Esophagus (tissue), 2 donors: Measurements from ENCODE around the gene MED29. TPM values are rescaled to one million over a fixed set of nuclear protein-coding genes. Genes with fewer than 3 reads are reported as not detected.
A peak's percentile ranks its signal among the peaks of the same experiment; 100 is the strongest.

Experiments used
- H3K27ac ChIP-seq, 2 donors: one replicate each; pipeline ENCODE4 v1.5.1; 2013; ENCODE audit warnings: low read depth in 2 of 2, mild to moderate bottlenecking in 2 of 2, inconsistent platforms in 1 of 2, low read length in 1 of 2, moderate library complexity in 1 of 2
- H3K27me3 ChIP-seq, 2 donors: one replicate each; pipeline ENCODE4 v1.6.1; 2013; ENCODE audit warnings: low read length in 2 of 2, control low read depth in 1 of 2, mild to moderate bottlenecking in 1 of 2; ENCODE audit not compliant: insufficient read depth in 2 of 2, control insufficient read depth in 1 of 2
- H3K36me3 ChIP-seq, 2 donors: one replicate each; pipeline ENCODE4 v1.6.1; 2013; ENCODE audit warnings: low read length in 1 of 2; ENCODE audit not compliant: control insufficient read depth in 2 of 2, insufficient read depth in 2 of 2
- H3K4me1 ChIP-seq, 2 donors: one replicate each; pipeline ENCODE4 v1.6.1; 2013; ENCODE audit warnings: low read length in 1 of 2; ENCODE audit not compliant: control insufficient read depth in 2 of 2, insufficient read depth in 2 of 2
- H3K4me3 ChIP-seq, 2 donors: one replicate each; pipeline ENCODE4 v1.5.1; 2013; ENCODE audit warnings: low read length in 2 of 2, mild to moderate bottlenecking in 2 of 2, low read depth in 1 of 2, moderate library complexity in 1 of 2
- H3K9me3 ChIP-seq, 2 donors: one replicate each; pipeline ENCODE4 v1.6.1; 2013; ENCODE audit warnings: mild to moderate bottlenecking in 2 of 2, low read depth in 1 of 2, low read length in 1 of 2, moderate library complexity in 1 of 2; ENCODE audit not compliant: control insufficient read depth in 2 of 2, insufficient read depth in 1 of 2
- WGBS, 2 donors: extraction: QIAGEN DNeasy Blood & Tissue Kit; methylation state at CpG; one replicate each; pipeline ENCODE4 v1.1.7; 2013; 5-methylcytosine and 5-hydroxymethylcytosine counted together
- polyA plus RNA-seq, 2 donors: library from polyadenylated mRNA; stranded (reverse); fragments of 200-250 nt; gene quantifications; one replicate each; pipeline ENCODE4 v1.2.3, GENCODE V29; 2013
- donor health status: healthy with polysubstance abuse.
- donor health status: Bipolar disorder and iron deficiency.

The MED29 gene
- polyA plus RNA-seq, 2 donors = 15.6 to 22.7 TPM

DNA sequence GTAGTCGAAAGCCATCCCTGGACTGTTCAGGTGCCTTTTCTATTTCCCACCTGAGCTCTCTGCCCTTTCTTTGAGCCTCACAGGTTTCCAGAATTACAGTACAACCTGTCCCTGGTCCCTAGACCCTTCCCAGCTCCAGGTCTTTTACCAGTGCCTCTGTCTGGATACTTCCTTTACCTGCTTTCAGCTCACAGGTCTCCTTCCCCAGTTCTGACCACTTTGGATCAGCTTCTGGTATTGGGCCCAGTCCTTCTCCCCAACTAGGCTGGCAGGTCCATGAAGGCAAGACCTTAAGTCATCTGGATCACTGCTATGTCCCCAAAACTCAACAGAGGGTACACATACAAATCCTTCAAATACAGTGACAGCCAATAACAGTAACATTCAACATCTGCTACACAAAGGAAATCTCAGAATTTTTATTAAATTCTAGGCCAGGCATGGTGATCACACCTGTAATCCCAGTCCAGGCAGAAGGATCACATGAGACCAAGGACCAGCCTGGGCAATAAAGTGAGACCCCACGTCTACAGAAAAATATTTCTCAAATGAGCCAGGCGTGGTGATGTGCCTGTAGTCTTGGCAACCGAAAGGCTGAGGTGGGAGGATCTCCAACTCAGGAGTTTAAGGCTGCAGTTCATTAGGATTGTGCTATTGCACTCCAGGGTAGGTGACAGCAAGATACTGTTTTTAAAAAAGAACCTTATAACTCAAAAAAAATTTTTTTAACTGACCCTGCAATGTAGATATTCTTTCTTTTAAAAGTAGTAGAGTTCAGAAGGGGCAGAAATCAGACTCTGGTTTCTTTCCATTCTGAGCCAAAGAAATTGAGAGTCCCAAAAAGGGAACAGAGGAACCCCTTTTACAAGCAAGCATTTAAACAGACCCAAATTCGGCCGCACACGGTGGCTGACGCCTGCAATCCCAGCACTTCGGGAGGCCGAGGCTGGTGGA, 43.2 kb downstream of the MED29 start:
- Histone ChIP-seq H3K4me1 (peaks cover 0 to 11% of the 10 kb centered on the region in 2 donors), H3K27ac (peak overlapping the region; percentile 13 to 93), H3K9me3 (no peaks in the 10 kb centered on the region), H3K27me3 (no peaks in the 10 kb centered on the region), H3K4me3 (peak overlapping the region; percentile 81 to 92), H3K36me3 (peaks cover 12 to 17% of the 10 kb centered on the region in 2 donors)
- WGBS, 2 donors = 35 to 48% methylated on average over 10 of the region's 10 CpGs

GRCh38 chr19:39435499-39436349, 44.5 kb downstream of the MED29 start, which contains the start of gene RPS16:
Gene RPS16 (minus strand): TSS chr19:39435949. CDS start chr19:39435895, 54 bp downstream.
- H3K9me3 ChIP-seq = no peaks in the 10 kb centered on the region
- H3K27me3 ChIP-seq = no peaks in the 10 kb centered on the region
- peak within 1 kb of the TSS; percentile 90 to 93 for H3K27ac ChIP-seq
- WGBS, 2 donors = 0% methylated on average over 58 to 61 of the region's 61 CpGs
- peaks cover 12 to 17% of the 10 kb centered on the region in 2 donors for H3K36me3 ChIP-seq
- H3K4me3 ChIP-seq = peak within 1 kb of the TSS; percentile 81 to 92
- H3K4me1 ChIP-seq = peaks cover 0 to 11% of the 10 kb centered on the region in 2 donors

- Histone ChIP-seq H3K9me3 (no peaks in the 10 kb centered on the region), H3K4me1 (peaks cover 0 to 6% of the 10 kb centered on the region in 2 donors), H3K4me3 (peak overlapping the region; percentile 7 to 92), H3K36me3 (peaks cover 12 to 17% of the 10 kb centered on the region in 2 donors), H3K27me3 (no peaks in the 10 kb centered on the region), H3K27ac (peak overlapping the region; percentile 65 to 93)
- WGBS, 2 donors = 2 to 3% methylated on average over 2 of the region's 2 CpGs
Observed at GRCh38 chr19:39436350-39436716, 45.2 kb downstream of the MED29 start.

DNA sequence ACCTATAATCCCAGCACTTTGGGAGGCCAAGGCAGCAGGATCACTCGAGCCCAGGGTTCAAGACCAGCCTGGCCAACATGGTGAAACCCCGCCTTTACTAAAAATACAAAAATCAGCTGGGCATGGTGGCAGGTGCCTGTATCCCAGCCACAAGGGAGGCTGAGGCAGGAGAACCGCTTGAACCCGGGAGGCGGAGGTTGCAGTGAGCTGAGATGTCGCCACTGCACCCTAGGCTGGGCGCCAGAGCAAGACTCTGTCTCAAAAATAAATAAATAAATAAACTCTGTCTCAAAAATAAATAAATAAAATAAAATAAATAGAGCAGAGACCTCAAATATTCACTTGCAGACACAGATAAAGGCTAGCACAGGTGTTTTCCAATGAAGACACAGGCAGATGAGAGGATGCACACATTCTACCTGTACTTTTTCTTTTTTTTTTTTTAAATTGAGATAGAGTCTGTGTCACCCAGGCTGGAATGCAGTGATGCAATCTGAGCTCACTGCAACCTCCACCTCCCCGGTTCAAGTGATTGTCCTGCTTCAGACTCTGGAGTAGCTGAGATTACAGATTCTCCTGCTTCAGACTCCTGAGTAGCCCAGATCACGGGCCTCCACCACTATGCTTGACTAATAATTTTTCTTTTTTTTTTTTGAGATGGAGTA, 47.2 kb downstream of the MED29 start:
- Histone ChIP-seq H3K36me3 (peaks cover 7 to 10% of the 10 kb centered on the region in 2 donors), H3K27me3 (no peaks in the 10 kb centered on the region)
- 84% methylated on average over 9 of the region's 9 CpGs for WGBS, 2 donors

DNA sequence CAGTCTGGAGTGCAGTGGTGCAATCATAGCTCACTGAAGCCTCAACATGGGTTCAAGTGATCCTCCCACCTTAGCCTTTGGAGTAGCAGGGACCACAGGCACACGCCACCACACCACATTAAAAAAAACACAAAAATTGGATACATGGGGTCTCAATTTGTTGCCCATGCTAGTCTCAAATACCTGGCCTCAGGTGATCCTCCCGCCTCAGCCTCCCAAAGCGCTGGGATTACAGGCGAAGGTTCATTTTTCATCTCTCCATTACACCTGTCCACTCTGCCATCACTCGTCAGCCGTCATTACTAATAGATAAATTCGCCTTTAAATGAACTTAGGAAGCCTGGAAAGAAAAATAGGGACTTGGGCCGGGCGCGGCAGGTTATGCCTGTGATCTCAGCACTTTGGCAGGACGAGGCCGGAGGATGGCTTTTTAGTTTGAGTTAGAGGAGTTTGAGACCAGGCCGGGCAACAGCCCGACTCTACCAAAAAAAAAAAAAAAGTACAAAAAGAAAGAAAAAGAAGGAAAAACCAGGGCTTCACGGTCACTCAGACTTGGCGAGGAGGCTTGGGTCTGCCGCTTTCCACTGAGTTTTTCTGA, 53.5 kb downstream of the MED29 start:
- H3K27me3 ChIP-seq = no peaks in the 10 kb centered on the region
- H3K4me1 ChIP-seq = peaks cover 5 to 12% of the 10 kb centered on the region in 2 donors
- no peaks in the 10 kb centered on the region for H3K9me3 ChIP-seq
- H3K4me3 ChIP-seq = peak overlapping the region; percentile 93 to 99
- peak overlapping the region; percentile 98 to 99 for H3K27ac ChIP-seq
- WGBS, 2 donors = 4% methylated on average over 17 of the region's 17 CpGs
- peaks cover 0 to 3% of the 10 kb centered on the region in 2 donors for H3K36me3 ChIP-seq

More for the DNA sequence above, 47.2 kb downstream of the MED29 start:
- H3K9me3 ChIP-seq = no peaks in the 10 kb centered on the region
- H3K4me1 ChIP-seq = peaks cover 0 to 6% of the 10 kb centered on the region in 2 donors
- no peak overlapping the region for H3K4me3 ChIP-seq
- no peak overlapping the region for H3K27ac ChIP-seq

DNA sequence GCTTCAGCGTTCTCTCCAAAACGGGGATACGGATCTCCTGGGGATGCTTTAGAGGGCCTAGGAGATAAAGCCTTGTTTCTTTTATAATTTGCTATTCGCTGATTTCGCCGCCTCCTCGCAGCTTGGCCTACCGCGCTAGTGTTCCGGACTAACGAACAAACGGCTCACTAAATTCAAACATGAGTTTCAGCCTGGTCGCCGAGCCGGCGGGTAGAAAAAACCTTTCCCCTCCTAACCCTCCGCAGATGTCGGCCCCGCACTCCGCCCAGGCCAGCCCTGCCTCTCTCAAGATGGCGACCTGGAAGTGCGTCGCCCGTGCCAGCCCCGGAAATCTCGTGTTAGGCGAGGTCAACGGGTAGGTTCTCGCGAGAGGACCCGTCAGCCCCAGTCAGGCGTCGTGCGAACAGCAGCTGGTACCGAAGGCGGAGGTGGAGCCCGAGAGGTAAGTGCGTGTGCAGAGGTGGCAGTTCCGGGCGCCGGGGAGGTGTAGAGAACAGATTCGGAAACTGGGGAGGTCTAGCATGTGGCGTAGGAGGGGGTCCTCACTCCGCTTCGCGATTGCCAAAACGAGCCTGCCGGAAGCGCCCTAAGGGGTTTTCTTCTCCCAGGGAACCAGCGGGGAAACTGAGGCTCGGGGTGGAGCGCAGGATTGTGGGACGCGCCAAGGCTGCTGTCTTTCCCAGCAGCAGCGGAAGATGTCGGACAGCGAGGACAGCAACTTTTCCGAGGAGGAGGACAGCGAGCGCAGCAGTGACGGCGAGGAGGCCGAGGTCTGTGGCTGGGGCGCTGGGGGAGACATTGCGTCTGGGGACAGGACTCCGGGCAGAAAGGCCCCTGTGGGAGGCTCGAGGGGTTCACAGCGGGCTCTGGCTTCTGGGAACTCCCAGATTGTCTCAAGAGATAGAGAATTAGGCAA, 54.3 kb downstream of the MED29 start, which contains the start of gene SUPT5H:
Gene SUPT5H, plus strand, starts transcription at position 387 of the 916 bp plus-strand sequence. Its CDS starts 309 bp downstream, at position 696.
- peak within 1 kb of the TSS; percentile 93 to 99 for H3K4me3 ChIP-seq
- 0 to 1% methylated on average over 68 of the region's 68 CpGs for WGBS, 2 donors
- H3K9me3 ChIP-seq = no peaks in the 10 kb centered on the region
- peak within 1 kb of the TSS; percentile 98 to 99 for H3K27ac ChIP-seq
- H3K36me3 ChIP-seq = peaks cover 0 to 3% of the 10 kb centered on the region in 2 donors
- H3K4me1 ChIP-seq = peaks cover 5 to 12% of the 10 kb centered on the region in 2 donors
- no peaks in the 10 kb centered on the region for H3K27me3 ChIP-seq

GRCh38 chr19:39446365-39447084, 55.3 kb downstream of the MED29 start:
- H3K4me3 ChIP-seq = peak overlapping the region; percentile 24 to 99
- no peaks in the 10 kb centered on the region for H3K9me3 ChIP-seq
- peaks cover 0 to 3% of the 10 kb centered on the region in 2 donors for H3K36me3 ChIP-seq
- peaks cover 5 to 12% of the 10 kb centered on the region in 2 donors for H3K4me1 ChIP-seq
- H3K27me3 ChIP-seq = no peaks in the 10 kb centered on the region
- H3K27ac ChIP-seq = peak overlapping the region in 1 of 2 donors; percentile 17
- 81 to 82% methylated on average over 16 of the region's 16 CpGs for WGBS, 2 donors

GRCh38 chr19:39448271-39448670, 57.1 kb downstream of the MED29 start:
- no peaks in the 10 kb centered on the region for H3K9me3 ChIP-seq
- H3K4me3 ChIP-seq = no peak overlapping the region
- H3K4me1 ChIP-seq = peaks cover 5 to 12% of the 10 kb centered on the region in 2 donors
- H3K27me3 ChIP-seq = no peaks in the 10 kb centered on the region
- WGBS, 2 donors = 66 to 69% methylated on average over 3 of the region's 3 CpGs
- H3K36me3 ChIP-seq = peaks cover 0 to 6% of the 10 kb centered on the region in 2 donors
- H3K27ac ChIP-seq = no peak overlapping the region
